OCI-LY3 (cell line): ENCODE data around the gene OR2A5.

ENCODE experiments used
- H2AFZ ChIP-seq: fragments of 200-600, 300-600 bp; shearing (Covaris generic); 2 replicates; pipeline ENCODE4 v1.6.0; 2014; ENCODE audit warnings: antibody characterized with exemption, low read depth, low read length
- H3K27ac ChIP-seq: fragments of 200-600, 300-600 bp; sonication (generic); 2 replicates; pipeline ENCODE4 v1.5.1; 2014; ENCODE audit warnings: mild to moderate bottlenecking, low read length, moderate library complexity, mixed read lengths
- H3K27me3 ChIP-seq: fragments of 200-600, 300-600 bp; sonication (generic); 2 replicates; pipeline ENCODE4 v1.6.1; 2014; ENCODE audit warnings: low read depth, low read length, mixed read lengths
- H3K36me3 ChIP-seq: fragments of 200-600, 300-600 bp; sonication (generic); replicated peaks from 2 replicates; pipeline ENCODE3; 2014; ENCODE audit warnings: low read depth, low read length, mixed read lengths
- H3K4me1 ChIP-seq: fragments of 300-600, 200-600 bp; sonication (generic); 2 replicates; pipeline ENCODE4 v1.6.1; 2014; ENCODE audit warnings: low read length, mixed read lengths
- H3K4me2 ChIP-seq: fragments of 200-600, 300-600 bp; sonication (generic); 2 replicates; pipeline ENCODE4 v1.6.1; 2014; ENCODE audit warnings: low read length, mixed read lengths
- H3K4me3 ChIP-seq: fragments of 300-600, 200-600 bp; sonication (generic); 2 replicates; pipeline ENCODE4 v1.5.1; 2014; ENCODE audit warnings: antibody characterized with exemption, mild to moderate bottlenecking, low read length, moderate library complexity
- H3K79me2 ChIP-seq: fragments of 300-600, 200-600 bp; shearing (Covaris generic); 2 replicates; pipeline ENCODE4 v1.6.1; 2014; ENCODE audit warnings: mild to moderate bottlenecking, low read length, mixed read lengths
- H3K9ac ChIP-seq: fragments of 300-600, 200-600 bp; shearing (Covaris generic); 2 replicates; pipeline ENCODE4 v1.6.0; 2014; ENCODE audit warnings: mild to moderate bottlenecking, low read length, moderate library complexity
- H3K9me3 ChIP-seq: fragments of 200-600, 300-600 bp; shearing (Covaris generic); 2 replicates; pipeline ENCODE4 v1.6.1; 2014; ENCODE audit warnings: low read length, mixed read lengths; ENCODE audit not compliant: insufficient read depth
- H4K20me1 ChIP-seq: fragments of 200-600, 300-600 bp; sonication (generic); 2 replicates; pipeline ENCODE4 v1.6.1; 2016; ENCODE audit warnings: low read length, mixed read lengths; ENCODE audit not compliant: insufficient read depth
- EZH2phosphoT487 ChIP-seq: fragments of 200-600 bp; shearing (Covaris generic); IDR thresholded peaks from 2 replicates; pipeline ENCODE4 v1.6.1; 2018; ENCODE audit warnings: antibody characterized with exemption, mixed run types, low read depth
- TF ChIP-seq, protein P1 (sequence below): fragments of 200-600, 300-600 bp; sonication (generic); IDR thresholded peaks from 2 replicates; pipeline ENCODE4 v1.5.1; 2014; ENCODE audit warnings: antibody characterized with exemption, low read length, low read depth

OR2A5 gene

DNA sequence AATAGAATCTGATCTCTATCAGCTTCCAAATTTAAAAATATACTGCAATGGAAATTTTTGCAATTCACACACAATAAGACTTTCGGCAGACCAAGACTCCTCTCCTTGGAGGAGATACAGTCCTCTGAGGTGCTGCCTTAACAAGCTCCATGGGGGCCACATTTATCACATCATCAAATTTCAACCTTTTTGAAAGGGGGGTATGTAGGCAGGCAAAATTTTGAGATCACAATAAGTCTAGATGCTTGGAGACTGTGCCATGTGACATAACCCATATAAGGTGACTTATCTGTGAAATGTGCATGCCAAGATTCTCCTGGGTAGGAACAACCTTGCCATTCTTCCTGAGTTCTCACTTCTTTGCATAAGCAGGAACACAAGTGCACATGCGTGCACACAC, 37.2 kb downstream of the OR2A5 start, which contains the start of gene OR2A12:
OR2A12 (plus strand) TSS at position 301 of the 400 bp plus-strand sequence. CDS start 8,830 bp downstream, outside the sequence.
- no peaks in the 10 kb centered on the region for H3K9me3 ChIP-seq
- no peak within 1 kb of the TSS for H3K4me3 ChIP-seq
- no peaks in the 10 kb centered on the region for H3K36me3 ChIP-seq
- no peaks in the 10 kb centered on the region for H3K79me2 ChIP-seq
- TF ChIP-seq, protein P1, sequence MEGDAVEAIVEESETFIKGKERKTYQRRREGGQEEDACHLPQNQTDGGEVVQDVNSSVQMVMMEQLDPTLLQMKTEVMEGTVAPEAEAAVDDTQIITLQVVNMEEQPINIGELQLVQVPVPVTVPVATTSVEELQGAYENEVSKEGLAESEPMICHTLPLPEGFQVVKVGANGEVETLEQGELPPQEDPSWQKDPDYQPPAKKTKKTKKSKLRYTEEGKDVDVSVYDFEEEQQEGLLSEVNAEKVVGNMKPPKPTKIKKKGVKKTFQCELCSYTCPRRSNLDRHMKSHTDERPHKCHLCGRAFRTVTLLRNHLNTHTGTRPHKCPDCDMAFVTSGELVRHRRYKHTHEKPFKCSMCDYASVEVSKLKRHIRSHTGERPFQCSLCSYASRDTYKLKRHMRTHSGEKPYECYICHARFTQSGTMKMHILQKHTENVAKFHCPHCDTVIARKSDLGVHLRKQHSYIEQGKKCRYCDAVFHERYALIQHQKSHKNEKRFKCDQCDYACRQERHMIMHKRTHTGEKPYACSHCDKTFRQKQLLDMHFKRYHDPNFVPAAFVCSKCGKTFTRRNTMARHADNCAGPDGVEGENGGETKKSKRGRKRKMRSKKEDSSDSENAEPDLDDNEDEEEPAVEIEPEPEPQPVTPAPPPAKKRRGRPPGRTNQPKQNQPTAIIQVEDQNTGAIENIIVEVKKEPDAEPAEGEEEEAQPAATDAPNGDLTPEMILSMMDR = no peak
- no peak for TF ChIP-seq EZH2phosphoT487
- no peak within 1 kb of the TSS for H2AFZ ChIP-seq
- no peak within 1 kb of the TSS for H3K9ac ChIP-seq
- no peak within 1 kb of the TSS for H3K27ac ChIP-seq
- H3K4me1 ChIP-seq = no peaks in the 10 kb centered on the region
- H4K20me1 ChIP-seq = no peaks in the 10 kb centered on the region
- peaks cover 5% of the 10 kb centered on the region; the same call in 1 of the 2 replicates for H3K27me3 ChIP-seq
- H3K4me2 ChIP-seq = no peak within 1 kb of the TSS

DNA sequence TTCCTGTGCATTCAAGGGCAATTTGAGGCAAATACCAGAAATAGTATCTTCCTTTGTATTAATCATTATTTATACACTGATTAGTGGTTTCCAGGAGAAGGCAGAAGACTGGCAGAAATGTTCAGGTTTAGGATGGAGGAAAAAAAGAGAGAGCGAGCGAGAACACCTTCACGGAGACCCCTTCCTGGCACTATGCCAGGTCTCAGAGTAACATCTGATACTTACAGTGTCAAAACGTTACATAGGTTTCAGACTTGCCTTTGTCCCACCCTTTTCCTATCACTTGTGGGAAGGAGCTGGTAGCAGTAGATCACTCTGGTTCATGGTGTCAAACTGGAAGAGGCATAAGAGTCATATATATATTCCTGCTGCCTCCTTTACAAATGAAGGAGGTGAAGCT, 38.0 kb downstream of the OR2A5 start:
- H3K4me2 ChIP-seq = no peak overlapping the region
- H2AFZ ChIP-seq = no peak overlapping the region
- H3K4me3 ChIP-seq = no peak overlapping the region
- H3K79me2 ChIP-seq = no peaks in the 10 kb centered on the region
- no peaks in the 10 kb centered on the region for H3K9me3 ChIP-seq
- no peaks in the 10 kb centered on the region for H3K36me3 ChIP-seq
- no peaks in the 10 kb centered on the region for H4K20me1 ChIP-seq
- TF ChIP-seq, protein P1 = no peak
- no peak overlapping the region for H3K9ac ChIP-seq
- H3K27me3 ChIP-seq = peaks cover 5% of the 10 kb centered on the region; the same call in 1 of the 2 replicates
- H3K4me1 ChIP-seq = no peaks in the 10 kb centered on the region
- no peak overlapping the region for H3K27ac ChIP-seq

DNA sequence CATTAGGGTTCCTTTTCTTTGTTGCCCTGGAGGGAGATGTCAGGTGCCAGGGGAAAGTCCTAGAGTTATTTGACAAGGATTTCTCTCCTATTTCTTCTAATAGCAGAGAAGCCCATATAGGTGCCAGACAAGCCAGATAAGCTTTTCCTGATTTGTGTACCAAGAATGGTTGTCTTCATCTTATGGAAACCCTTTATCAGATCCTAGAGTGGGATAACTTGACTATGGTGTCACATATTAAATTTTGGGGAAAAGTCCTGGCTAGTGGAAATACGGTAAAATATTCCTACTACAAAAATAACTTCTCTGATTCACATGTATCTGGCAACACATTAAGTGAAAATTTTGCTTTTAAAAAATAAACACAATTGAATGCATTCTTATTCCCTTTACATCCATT, 38.5 kb downstream of the OR2A5 start:
- H4K20me1 ChIP-seq = no peaks in the 10 kb centered on the region
- no peaks in the 10 kb centered on the region for H3K4me1 ChIP-seq

DNA sequence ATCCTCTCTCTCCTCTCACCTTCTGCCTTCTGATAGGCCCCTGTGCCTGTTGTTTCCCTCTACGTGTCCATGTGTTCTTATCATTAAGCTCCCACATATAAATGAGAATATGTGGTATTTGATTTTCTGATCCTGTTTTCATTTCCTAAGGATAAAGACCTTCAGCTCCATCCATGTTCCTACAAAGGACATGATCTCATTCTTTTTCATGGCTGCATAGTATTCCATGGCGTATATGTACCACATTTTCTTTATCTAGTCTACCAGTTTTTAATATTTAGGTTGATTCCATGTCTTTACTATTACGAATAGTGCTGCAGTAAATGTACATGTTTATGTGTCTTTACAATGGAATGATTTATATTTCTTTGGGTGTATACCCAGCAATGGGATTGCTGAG, 41.9 kb downstream of the OR2A5 start:
- Histone ChIP-seq H3K79me2 (no peaks in the 10 kb centered on the region), H3K36me3 (no peaks in the 10 kb centered on the region), H2AFZ (no peak overlapping the region), H3K27ac (no peak overlapping the region), H3K4me1 (no peaks in the 10 kb centered on the region), H4K20me1 (no peaks in the 10 kb centered on the region), H3K9me3 (no peaks in the 10 kb centered on the region), H3K9ac (no peak overlapping the region), H3K4me3 (no peak overlapping the region), H3K27me3 (peaks cover 5% of the 10 kb centered on the region; the same call in 1 of the 2 replicates), H3K4me2 (no peak overlapping the region)
- TF ChIP-seq EZH2phosphoT487 = no peak
- TF ChIP-seq, protein P1 = no peak

More for the DNA sequence above, 38.5 kb downstream of the OR2A5 start:
- Histone ChIP-seq H3K27me3 (peaks cover 5% of the 10 kb centered on the region; the same call in 1 of the 2 replicates), H3K36me3 (no peaks in the 10 kb centered on the region), H3K9me3 (no peaks in the 10 kb centered on the region), H2AFZ (no peak overlapping the region), H3K27ac (no peak overlapping the region), H3K9ac (no peak overlapping the region), H3K4me3 (no peak overlapping the region), H3K79me2 (no peaks in the 10 kb centered on the region), H3K4me2 (no peak overlapping the region)
- TF ChIP-seq EZH2phosphoT487 = no peak
- TF ChIP-seq, protein P1 = no peak
